HG02885 (cell line): ENCODE data around the gene LYAR.

Experiments used
- ATAC-seq: cut with Tn5 transposase; IDR thresholded peaks from one replicate; pipeline ENCODE4 v1.9.1; 2021; ENCODE audit warnings: mild to moderate bottlenecking; ENCODE audit not compliant: unreplicated experiment, poor library complexity

LYAR gene, protein sequence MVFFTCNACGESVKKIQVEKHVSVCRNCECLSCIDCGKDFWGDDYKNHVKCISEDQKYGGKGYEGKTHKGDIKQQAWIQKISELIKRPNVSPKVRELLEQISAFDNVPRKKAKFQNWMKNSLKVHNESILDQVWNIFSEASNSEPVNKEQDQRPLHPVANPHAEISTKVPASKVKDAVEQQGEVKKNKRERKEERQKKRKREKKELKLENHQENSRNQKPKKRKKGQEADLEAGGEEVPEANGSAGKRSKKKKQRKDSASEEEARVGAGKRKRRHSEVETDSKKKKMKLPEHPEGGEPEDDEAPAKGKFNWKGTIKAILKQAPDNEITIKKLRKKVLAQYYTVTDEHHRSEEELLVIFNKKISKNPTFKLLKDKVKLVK

DNA sequence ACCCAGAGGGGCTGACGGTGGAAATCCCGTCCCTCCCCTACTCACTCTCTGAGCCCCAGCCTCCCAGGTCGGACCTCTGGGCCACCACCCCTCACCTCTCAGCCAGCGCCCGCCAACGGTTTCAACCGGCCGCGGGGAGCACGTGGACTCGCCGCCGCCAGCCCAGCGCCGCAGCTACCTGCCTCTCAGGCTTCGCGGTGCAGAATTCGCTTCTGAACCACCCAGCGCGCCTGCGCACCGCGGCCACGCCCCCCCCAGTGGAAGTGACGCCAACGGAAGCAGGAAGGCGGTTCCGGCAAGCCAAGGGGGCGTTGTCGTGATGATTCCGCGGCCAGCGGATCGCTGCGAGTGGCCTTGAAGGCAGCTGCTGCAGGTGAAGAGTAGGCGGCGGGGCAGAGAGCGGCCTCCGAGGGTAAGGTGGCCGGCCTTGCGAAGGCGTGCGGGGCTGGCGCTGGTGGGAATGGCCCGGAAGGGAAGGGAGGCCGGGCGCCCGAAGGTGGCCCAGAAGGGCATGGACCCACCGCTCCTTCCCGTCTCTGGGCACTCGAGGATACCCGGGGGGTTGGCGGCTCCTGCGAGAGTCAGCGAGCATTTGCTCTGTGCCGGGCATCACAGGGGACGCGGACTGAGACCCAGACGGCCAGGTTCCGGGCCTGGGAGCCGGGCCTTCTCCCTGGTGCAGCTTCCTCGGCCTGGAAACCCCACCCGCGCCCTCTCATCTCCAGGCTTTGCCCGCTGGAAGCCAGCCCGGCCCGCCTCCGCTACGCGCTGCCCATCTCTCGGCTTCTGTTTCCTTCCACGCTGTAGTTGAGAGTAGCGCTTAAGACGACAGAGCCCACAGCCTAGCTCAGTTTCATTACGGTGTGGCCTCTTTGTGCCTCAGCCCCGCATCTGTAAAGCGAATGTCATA is at the start of gene LYAR, which contains the start of gene ZBTB49:
Gene LYAR, minus strand, starts transcription at position 214 of the 910 bp plus-strand sequence. CDS start 6,412 bp downstream, outside the sequence.
Gene ZBTB49, plus strand, starts transcription at position 311 of the 910 bp plus-strand sequence. CDS start 9,695 bp downstream, outside the sequence.
- ATAC-seq, result peak; percentile 91

DNA sequence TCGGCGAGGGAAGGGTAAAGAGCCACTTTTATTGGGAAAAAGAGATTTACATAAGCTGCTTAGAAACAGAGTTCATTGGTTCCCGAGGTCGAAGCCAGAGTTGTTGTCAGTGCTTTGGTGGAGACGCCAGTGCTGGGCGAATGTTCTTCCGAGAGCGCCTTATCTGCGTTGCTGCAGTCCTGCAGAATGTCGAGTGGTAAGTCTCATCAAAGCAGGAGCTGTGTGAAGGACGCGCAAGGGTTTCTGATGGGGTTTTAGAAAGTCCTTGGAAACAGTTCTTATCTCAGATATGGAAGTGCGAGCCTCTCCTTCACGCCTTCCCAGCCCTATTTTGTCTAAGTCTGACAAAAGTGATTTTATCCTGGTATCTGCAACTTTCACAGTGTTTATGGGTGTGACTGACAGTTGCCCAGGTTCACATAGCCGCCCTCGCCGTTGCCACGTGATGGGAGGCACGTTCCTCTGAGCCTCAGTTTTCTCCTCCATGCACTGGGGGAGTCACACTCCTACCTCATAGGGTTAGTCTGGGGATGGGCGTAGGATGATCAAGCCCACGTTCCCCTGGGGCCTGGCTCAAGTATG is 49.6 kb upstream of the LYAR start:
- ATAC-seq, result no peak

DNA sequence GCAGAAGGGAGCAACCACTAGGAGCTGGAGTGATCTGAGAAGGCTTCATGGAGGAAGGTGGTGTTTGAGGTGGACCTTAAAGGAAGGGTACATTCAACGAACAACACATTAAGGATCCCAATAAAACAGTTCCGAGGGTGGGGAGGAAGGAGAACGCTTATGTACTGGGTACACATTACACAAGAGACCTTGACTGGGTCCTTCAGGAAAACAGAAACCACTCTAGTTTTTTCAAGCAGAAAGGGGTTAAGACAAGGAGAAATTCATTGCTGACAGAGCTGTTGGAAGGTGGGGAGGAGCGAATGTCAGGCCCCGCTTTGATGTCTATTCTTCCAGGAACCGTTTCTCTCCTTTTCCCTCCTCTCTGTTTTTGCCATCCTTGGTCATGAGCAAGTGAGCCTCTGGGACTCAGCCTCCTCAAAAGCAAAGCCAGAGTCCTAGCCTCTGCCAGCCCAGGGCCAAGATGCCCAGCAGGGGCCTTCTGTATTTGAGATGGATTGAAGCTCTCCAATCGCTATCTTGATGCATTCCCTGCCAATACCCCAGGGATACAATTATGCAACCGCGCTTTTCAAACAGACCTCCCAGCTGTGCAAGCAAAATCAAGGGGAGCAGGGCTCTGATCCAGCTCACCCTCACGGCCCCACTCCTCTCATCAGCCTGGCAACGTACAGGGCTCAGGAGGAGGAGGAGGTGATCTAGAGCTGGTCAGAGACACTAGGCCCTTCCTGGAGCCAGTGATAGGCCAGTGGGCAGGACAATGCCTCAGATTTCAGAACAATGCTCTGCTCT is 48.5 kb upstream of the LYAR start:
- ATAC-seq, result no peak

DNA sequence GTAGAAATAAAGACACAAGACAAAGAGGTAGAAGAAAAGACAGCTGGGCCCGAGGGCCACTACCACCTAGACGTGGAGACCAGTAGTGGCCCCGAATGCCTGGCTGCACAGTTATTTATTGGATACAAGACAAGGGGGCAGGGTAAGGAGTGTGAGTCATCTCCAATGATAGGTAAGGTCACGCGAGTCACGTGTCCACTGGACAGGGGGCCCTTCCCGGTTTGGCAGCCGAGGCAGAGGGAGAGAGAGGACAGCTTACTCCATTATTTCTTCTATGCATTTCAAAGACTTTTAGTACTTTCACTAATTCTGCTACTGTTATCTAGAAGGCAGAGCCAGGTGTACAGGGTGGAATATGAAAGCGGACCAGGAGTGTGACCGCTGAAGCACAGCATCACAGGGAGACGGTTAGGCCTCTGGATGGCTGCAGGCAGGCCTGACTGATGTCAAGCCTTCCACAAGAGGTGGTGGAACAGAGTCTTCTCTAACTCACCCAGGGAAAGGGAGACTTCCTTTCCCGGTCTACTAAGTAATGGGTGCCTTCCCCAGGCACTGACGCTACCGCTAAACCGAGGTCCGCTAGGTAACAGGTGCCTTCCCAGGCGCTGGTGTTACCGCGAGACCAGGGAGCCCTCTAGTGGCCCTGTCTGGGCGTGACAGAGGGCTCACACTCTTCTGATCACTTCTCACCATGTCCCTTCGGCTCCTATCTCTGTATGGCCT is 45.0 kb upstream of the LYAR start:
- ATAC-seq, result peak; percentile 63

DNA sequence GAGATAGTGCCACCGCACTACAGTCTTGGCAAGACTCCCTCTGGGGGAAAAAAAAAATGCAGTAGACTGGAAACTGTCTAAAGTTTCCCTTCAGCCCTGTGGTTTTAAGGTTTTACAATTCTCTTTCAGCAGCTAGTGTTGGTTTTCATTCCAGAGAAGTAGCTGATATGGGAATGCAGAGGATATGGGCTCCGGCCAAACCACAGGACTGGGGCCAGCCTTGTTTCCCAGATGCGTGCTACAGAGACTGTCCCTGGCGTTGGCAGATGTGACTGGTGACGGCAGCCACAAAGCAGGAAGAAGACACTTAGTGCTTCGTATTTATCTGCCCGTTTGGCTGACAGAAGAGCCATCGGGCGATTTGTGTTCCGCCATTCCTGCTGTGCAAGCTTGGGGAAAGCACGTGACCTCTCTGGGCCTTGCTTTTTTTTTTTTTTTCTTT is 43.3 kb upstream of the LYAR start:
- no peak for ATAC-seq

DNA sequence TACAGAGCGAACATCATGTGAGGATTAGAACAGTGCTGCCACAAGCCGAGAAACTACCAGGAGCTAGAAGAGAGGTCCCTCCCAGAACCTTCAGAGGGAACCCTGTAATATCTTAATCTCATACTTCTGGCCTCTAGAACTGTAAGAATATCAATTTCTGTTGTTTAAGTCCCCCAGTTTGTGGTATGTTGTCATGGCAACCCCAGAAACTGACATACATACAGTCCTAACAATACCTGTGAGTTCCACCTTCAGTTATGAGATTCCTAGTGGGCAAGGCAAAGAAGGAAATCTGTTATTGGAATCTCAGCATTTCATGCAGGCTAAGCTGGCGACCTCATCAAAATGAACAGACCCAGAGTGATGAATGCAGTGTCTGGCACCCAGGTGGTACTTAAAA is 42.6 kb upstream of the LYAR start:
- no peak for ATAC-seq

DNA sequence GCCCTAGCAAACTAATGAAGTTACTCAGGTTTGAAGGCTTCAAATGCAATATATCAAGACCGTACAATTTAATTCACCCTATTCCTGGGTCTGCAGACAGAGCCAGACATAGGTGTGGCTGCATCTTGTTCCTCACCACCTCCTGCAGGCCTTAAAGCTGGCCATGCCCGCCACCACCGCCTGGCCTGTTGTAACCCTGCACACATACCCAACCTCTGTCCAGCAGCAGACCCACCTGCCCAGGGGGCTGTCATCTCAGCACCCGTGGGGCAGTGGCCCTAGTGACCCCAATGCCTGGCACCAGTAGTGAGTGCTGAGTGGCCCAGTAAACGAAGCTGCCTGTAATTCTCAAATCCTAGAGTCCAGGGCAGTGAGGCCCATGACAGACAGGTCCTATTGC is 40.8 kb upstream of the LYAR start:
- ATAC-seq, result no peak

DNA sequence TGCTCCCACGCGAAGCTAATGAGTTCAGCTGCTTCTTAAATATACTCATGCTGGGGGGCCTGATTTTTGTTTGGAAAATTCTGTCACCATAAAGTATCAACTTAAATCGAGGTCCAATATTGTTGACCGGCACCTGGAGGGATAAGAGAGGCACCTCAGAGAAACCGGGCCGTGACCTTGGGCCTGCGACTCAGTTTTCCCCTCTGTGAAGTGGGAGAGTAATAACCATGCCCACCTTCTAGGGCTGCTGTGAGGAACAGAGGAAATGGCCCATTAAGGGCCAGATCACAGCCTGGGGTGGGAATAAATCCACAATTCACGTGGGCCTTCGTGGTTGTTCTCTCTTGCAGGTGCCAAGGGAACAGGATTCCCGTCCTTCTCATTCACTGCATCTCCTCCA is 39.5 kb upstream of the LYAR start:
- ATAC-seq, result no peak

DNA sequence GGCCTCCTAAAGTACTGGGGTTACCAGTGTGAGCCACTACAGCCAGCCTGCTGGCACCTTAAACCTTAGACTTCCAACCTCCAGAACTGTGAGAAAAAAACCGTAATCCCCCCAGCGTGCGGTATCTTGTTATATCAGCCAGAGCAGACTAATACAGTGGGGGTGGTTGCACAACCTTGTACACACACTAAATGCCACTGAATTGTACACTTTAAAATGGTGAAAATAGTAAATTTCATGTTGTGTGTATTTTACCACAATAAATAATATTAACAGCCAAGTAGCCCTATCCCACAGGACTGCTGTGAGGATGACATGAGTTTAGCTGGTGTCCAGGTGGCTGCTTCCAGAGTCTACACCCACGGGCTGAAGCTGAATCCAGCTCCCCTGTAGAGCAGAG is 38.9 kb upstream of the LYAR start:
- ATAC-seq, result no peak

DNA sequence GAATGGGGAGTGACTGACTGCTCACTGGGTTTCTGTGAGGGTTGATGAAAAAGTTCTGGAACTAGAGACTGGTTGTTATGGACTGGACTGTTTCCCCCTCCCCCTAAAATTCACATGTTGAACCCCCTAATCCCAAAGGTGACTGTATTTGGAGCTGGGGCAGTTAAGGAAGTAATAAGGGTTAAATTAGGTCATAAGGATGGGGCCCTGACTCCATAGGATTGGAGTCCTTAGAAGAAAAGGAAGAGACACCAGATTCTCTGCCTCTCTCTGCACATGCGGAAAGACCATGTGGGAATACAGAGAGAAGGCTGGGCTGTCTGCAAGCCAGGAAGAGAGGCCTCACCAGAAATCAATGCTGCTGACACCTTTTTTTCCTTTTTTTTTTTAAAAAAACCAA is 38.3 kb upstream of the LYAR start:
- no peak for ATAC-seq

DNA sequence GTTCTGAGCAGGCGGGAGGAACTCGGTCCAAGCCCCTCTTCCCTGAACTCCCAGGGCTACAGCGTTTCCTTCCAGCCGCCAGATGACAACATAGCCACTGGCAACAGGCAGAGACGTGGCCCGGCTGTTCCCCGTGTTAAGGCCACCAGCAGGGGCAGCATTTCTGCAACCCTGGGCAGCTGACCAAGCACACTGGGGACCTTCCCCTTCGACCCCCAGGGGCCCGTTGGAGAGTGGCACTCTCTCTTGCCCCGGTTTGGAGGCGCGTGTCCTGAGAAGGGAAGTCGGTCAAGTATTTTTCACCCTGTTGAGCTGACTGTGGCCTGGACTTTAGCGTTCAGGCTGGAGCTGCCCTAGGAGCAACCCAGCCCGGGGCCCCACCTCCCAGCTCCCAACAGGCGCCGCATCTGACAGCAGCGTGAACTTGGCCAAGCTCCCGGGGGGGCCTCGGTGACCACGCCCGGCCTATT is 37.7 kb upstream of the LYAR start:
- no peak for ATAC-seq

DNA sequence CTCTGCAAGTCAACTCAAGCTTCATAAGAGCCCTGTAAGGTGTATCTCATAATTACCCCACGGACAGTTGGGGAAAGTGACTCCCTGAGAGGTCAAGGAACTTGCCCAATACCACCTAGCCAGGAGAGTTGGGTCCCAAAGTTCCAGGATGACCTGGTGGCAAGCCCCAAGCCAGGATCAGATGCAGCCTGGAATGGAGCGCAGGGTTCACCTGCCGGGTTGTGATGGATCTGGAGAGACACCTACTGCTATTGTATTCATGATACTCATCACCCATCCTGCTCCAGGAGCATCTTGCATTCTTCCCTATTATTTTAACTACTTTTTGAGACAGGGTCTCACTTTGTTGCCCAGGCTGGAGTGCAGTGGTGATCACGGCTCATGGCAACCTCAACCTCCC is 36.2 kb upstream of the LYAR start:
- no peak for ATAC-seq

DNA sequence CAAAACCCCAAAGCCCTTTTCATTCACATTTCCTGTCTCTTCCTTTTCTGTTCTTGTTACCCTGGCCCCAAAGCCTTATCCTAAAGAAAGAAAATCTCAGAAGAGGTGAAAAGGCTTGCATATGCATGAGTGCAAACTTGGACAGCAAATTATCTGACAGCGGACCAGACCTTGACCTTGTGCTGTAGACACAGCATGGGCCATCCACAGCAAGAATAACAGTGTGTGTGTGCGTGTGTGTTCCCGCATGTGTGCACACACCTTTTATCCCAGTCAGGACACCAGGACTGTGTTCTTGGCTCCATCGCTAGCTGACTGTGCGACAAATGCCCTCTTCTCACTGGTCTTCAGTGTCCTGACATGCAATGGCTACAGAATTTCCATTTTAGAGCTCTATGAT is 35.4 kb upstream of the LYAR start:
- ATAC-seq, result no peak

DNA sequence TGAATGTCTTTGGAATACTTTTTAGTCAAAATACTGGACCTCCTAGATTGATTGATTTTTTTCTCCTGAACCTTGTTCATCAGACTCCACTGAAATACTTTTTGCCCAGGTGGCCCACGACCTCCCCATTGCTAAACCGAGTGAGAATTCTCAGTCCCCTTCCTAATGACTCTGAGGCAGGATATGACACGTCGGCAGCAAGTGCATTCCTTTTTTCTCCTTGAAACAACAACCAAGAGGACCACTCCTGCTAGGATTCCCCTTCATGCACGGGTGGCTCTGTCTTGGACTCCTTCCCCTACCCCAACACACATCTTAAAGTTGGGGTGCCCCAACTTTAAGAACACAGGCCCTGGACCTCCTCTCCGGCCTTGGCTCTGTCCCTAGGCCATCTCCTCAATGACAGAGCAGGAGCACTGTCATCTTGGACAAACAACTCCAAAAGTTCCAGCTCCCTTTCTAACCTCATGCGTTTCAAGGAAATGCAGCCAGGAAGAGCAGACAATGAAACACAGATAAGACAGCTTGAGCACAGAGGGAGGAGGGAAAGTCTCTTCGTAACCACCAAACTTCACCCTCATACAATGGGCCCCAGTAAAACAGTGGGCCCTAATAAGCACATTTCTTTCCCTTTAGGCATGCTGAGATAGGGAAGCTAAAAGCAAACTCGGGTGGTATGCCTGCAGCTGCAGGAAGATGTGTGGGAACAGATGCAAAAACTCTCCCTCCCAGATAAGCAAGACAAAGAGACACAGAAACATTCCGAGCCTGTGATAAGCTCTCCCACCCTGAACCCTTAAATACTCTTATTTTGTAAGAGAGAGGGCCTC is 34.0 kb upstream of the LYAR start:
- ATAC-seq, result no peak

DNA sequence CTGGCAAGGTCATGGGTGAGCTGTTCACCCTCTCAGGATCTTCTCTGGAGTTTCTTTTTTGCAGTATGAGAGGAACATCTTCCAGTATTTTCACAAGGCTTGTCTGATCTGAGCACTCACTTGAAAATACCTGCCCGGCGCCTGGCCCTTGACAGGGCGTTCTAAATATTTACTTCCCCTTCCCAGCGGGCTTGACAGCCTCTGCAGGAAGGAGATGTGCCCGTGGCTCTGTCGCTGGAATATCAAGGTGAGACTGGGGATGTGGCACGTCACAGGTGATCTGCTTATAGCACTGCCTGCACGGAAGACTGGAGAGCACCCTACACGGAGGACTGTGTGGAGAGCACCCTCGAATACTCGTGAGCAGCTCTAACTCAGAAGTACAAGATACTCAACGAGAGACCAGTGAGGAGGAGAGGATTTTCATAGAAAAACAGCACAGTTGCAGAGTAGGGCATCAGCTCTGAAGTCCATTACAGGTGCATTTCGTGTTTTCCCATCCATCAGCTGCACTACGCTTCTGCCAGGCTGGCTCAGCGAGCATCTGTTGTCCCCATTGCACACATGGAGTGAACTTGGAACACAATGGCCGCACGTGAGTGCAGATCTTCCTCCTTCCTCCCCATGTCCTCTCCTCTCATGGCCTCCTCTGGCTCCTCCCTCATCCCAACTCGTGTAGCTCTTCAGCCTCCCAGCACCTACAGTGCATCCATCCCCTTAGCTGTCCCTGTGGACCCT is 32.2 kb upstream of the LYAR start:
- no peak for ATAC-seq

DNA sequence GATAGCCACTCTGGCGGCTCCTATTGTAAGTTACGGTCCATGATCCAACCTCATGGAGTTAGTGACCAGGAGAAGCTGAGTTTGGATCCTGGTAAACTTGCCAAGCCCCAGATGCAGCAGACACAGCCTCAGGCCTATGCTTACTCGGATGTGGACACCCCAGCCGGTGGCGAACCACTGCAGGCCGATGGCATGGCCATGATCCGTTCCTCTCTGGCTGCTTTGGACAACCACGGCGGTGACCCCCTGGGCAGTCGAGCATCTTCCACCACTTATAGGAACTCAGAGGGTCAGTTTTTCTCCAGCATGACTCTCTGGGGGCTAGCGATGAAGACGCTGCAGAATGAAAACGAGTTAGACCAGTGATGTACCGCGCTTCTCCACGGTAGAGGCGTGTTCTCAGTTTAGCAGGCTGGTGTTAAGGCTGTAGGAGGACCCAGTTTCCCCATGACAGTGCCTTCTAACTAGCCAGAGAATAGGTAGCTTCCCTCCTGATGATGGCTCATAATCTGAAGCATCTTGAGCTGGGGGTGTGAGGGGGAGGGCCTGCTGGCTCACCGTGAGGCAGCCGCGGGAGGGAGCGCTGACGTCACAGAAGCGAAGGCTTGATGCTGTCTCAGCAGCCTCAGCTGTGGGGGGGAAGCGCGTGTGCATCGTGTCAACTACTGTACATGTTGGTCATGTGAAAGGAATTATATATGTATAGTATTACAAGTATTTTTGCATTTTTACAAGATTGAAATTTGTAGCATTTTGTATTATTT is 31.2 kb upstream of the LYAR start:
- no peak for ATAC-seq

DNA sequence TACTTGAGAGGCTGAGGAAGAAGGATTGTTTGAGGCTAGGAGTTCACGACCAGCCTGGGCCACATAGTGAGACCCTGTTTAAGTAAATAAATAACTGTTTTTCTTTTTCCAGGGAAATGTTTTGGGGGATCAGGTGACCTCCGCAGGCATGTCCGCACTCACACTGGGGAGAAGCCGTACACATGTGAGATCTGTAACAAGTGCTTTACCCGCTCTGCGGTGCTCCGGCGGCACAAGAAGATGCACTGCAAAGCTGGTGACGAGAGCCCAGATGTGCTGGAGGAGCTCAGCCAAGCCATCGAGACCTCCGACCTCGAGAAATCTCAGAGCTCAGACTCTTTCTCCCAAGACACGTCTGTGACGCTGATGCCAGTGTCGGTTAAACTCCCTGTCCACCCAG is 30.6 kb upstream of the LYAR start:
- ATAC-seq, result no peak
